NT2/D1 (cell line): ENCODE measurements around the gene FBXO10.
"Not testable (repeated sequence)": the region's sequence is repeated elsewhere in the genome, so short reads cannot be mapped to it uniquely, and the experiment has no call there.

Source experiments
- DNase-seq: peaks from one replicate; pipeline ENCODE4 v3.0.0-alpha.2; 2011; ENCODE audit warnings: low read depth, low spot score
- H3K27me3 ChIP-seq: 2 replicates; pipeline ENCODE4 v1.6.0; 2011; ENCODE audit warnings: mild to moderate bottlenecking; ENCODE audit not compliant: insufficient read length, insufficient read depth
- H3K36me3 ChIP-seq: 2 replicates; pipeline ENCODE4 v1.6.1; 2011; ENCODE audit warnings: mild to moderate bottlenecking, low read length, mixed read lengths; ENCODE audit not compliant: insufficient read depth, insufficient read length
- H3K4me1 ChIP-seq: 2 replicates; pipeline ENCODE4 v1.5.1; 2011; ENCODE audit not compliant: insufficient read depth, insufficient read length
- H3K4me3 ChIP-seq: 2 replicates; pipeline ENCODE4 v1.5.1; 2011; ENCODE audit warnings: low read depth; ENCODE audit not compliant: insufficient read length
- H3K9ac ChIP-seq: 2 replicates; pipeline ENCODE4 v1.6.0; 2011; ENCODE audit warnings: low read depth; ENCODE audit not compliant: insufficient read length
- H3K9me3 ChIP-seq: 2 replicates; pipeline ENCODE4 v1.5.1; 2011; ENCODE audit warnings: mild to moderate bottlenecking, low read length; ENCODE audit not compliant: insufficient read depth
- SUZ12 ChIP-seq: IDR thresholded peaks from 2 replicates; pipeline ENCODE4 v1.6.1; 2011; ENCODE audit not compliant: insufficient read length, insufficient read depth; ENCODE audit errors: extremely low read depth
- YY1 ChIP-seq: IDR thresholded peaks from 2 replicates; pipeline ENCODE4 v1.6.1; 2011; ENCODE audit not compliant: insufficient read length, insufficient read depth
- ZNF274 ChIP-seq: IDR thresholded peaks from 2 replicates; pipeline ENCODE4 v1.6.1; 2011; ENCODE audit warnings: mild to moderate bottlenecking, low read depth, low read length

Gene FBXO10

GRCh38 chr9:37611014-37611413, 34.8 kb upstream of the FBXO10 start:
- no peaks in the 10 kb centered on the region for H3K27me3 ChIP-seq
- H3K4me1 ChIP-seq: no peaks in the 10 kb centered on the region
- H3K36me3 ChIP-seq: no peaks in the 10 kb centered on the region
- TF ChIP-seq ZNF274 (no peak), YY1 (no peak), SUZ12 (no peak)
- H3K9ac ChIP-seq: no peak overlapping the region
- no peak for DNase-seq
- H3K9me3 ChIP-seq: no peaks in the 10 kb centered on the region
- H3K4me3 ChIP-seq: no peak overlapping the region

GRCh38 chr9:37609735-37610397, 33.7 kb upstream of the FBXO10 start:
- no peaks in the 10 kb centered on the region for H3K9me3 ChIP-seq
- no peaks in the 10 kb centered on the region for H3K4me1 ChIP-seq
- H3K27me3 ChIP-seq: no peaks in the 10 kb centered on the region
- H3K4me3 ChIP-seq: no peak overlapping the region
- no peak overlapping the region for H3K9ac ChIP-seq
- no peak for DNase-seq
- no peaks in the 10 kb centered on the region for H3K36me3 ChIP-seq
- no peak for TF ChIP-seq ZNF274
- TF ChIP-seq YY1: no peak
- no peak for TF ChIP-seq SUZ12

DNA sequence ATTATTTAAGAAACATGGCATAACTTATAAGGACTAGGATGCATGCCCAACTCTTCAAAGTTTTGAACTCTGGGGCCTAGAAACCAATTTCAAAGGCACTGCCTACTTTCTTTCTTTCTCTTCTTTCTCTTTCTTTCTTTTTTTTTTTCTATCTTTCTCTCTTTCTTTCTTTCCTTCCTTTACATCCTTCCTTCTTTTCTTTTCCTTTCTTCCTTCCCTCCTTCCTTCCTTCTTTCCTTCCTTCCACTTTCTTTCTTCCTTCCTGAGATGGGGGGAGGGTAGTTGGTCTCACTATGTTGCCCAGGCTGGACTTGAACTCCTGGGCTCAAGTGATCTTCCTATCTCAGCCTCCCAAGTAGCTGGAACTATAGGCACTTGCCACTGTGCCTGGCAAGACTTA, 32.1 kb upstream of the FBXO10 start:
- no peaks in the 10 kb centered on the region for H3K4me1 ChIP-seq
- no peak for DNase-seq
- no peaks in the 10 kb centered on the region for H3K27me3 ChIP-seq
- no peak overlapping the region for H3K4me3 ChIP-seq
- H3K9me3 ChIP-seq: no peaks in the 10 kb centered on the region
- TF ChIP-seq YY1 (no peak), ZNF274 (no peak), SUZ12 (no peak)
- H3K36me3 ChIP-seq: no peaks in the 10 kb centered on the region
- H3K9ac ChIP-seq: no peak overlapping the region

GRCh38 chr9:37604296-37604695, 28.1 kb upstream of the FBXO10 start:
- DNase-seq: no peak
- Histone ChIP-seq H3K4me1 (no peaks in the 10 kb centered on the region), H3K9ac (no peak overlapping the region), H3K4me3 (no peak overlapping the region), H3K9me3 (no peaks in the 10 kb centered on the region), H3K36me3 (no peaks in the 10 kb centered on the region), H3K27me3 (no peaks in the 10 kb centered on the region)
- TF ChIP-seq ZNF274 (no peak), SUZ12 (no peak), YY1 (no peak)

- DNase-seq: no peak
- Histone ChIP-seq H3K9ac (no peak overlapping the region), H3K27me3 (no peaks in the 10 kb centered on the region), H3K4me3 (no peak overlapping the region), H3K4me1 (no peaks in the 10 kb centered on the region), H3K36me3 (no peaks in the 10 kb centered on the region), H3K9me3 (no peaks in the 10 kb centered on the region)
- TF ChIP-seq ZNF274 (no peak), SUZ12 (no peak), YY1 (no peak)
These were observed 26.6 kb upstream of the FBXO10 start for GRCh38 chr9:37602817-37603216.

GRCh38 chr9:37602061-37602460, 25.9 kb upstream of the FBXO10 start:
- not testable (repeated sequence) for DNase-seq, H3K9me3 ChIP-seq, H3K4me1 ChIP-seq, H3K36me3 ChIP-seq, H3K4me3 ChIP-seq, H3K9ac ChIP-seq, H3K27me3 ChIP-seq

- H3K36me3 ChIP-seq: no peaks in the 10 kb centered on the region
- H3K4me1 ChIP-seq: no peaks in the 10 kb centered on the region
- H3K27me3 ChIP-seq: peaks cover 5% of the 10 kb centered on the region
- TF ChIP-seq SUZ12: no peak
- no peak for TF ChIP-seq ZNF274
- H3K9ac ChIP-seq: no peak overlapping the region
- no peak overlapping the region for H3K4me3 ChIP-seq
- H3K9me3 ChIP-seq: no peaks in the 10 kb centered on the region
- no peak for DNase-seq
These were observed 20.3 kb upstream of the FBXO10 start for GRCh38 chr9:37596504-37596903.

DNA sequence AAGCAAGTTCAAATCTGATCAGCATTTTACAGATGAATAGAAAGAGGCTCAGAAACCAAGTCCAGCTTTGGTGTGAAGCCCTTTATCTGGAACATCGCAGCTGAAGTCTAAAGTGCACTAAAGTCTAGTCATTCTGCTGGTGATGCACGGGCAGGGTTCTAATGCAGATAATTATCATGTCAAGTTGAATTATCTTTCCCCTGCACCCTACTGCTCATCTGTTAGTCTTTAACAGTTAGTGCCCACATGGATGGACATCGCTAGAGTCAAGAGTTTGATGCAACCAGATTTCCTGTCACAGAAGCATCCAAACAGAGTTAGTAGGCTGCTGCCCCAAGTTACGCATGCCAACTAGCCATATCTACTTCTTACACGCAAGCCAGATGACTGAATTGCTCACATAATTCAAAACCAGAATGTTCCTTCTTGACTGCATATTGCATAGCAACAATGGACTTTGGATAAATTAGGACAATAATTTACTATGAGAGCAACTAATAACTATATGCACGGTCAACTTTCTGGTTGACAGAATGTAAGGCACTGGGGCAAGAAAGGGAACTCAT, 17.8 kb upstream of the FBXO10 start:
- TF ChIP-seq ZNF274 (no peak), YY1 (no peak), SUZ12 (no peak)
- Histone ChIP-seq H3K36me3 (peaks cover 21% of the 10 kb centered on the region), H3K4me1 (no peaks in the 10 kb centered on the region), H3K27me3 (peaks cover 5% of the 10 kb centered on the region), H3K4me3 (no peak overlapping the region), H3K9me3 (no peaks in the 10 kb centered on the region), H3K9ac (no peak overlapping the region)
- no peak for DNase-seq
